Liver (tissue), 9 donors: ENCODE measurements around the gene SYNGR3. TPM values are rescaled to one million over a fixed set of nuclear protein-coding genes. Genes with fewer than 3 reads are reported as not detected.

Source experiments
- DNase-seq: peaks from one replicate; pipeline ENCODE4 v3.0.0-alpha.2; 2017; ENCODE audit warnings: low spot score
- H3K27ac ChIP-seq, 2 donors: one replicate each; pipeline ENCODE4 v1.7.0; 2013; ENCODE audit warnings: inconsistent platforms in 2 of 2, low read length in 2 of 2, control low read depth in 1 of 2, low read depth in 1 of 2, mild to moderate bottlenecking in 1 of 2
- H3K27me3 ChIP-seq, 4 donors: one replicate each; pipeline versions ENCODE4 v1.6.1 to v1.7.0; 2013; ENCODE audit warnings: low read length in 3 of 4, inconsistent platforms in 1 of 4, mild to moderate bottlenecking in 1 of 4, moderate library complexity in 1 of 4; ENCODE audit not compliant: control insufficient read depth in 4 of 4, insufficient read depth in 4 of 4
- H3K36me3 ChIP-seq, 4 donors: one replicate each; pipeline versions ENCODE4 v1.6.1 to v1.7.0; 2013; ENCODE audit warnings: low read length in 3 of 4, mild to moderate bottlenecking in 3 of 4, low read depth in 1 of 4, moderate library complexity in 1 of 4; ENCODE audit not compliant: control insufficient read depth in 4 of 4, insufficient read depth in 3 of 4
- H3K4me1 ChIP-seq, 4 donors: one replicate each; pipeline versions ENCODE4 v1.6.1 to v1.7.0; 2013; ENCODE audit warnings: low read length in 3 of 4, mild to moderate bottlenecking in 3 of 4, moderate library complexity in 1 of 4; ENCODE audit not compliant: control insufficient read depth in 4 of 4, insufficient read depth in 4 of 4
- H3K4me3 ChIP-seq, 3 donors: one replicate each; pipeline versions ENCODE4 v1.6.1 to v1.7.0; 2013; ENCODE audit warnings: low read length in 3 of 3, control low read depth in 1 of 3, low read depth in 1 of 3, mild to moderate bottlenecking in 1 of 3
- H3K9ac ChIP-seq, 2 donors: one replicate each; pipeline ENCODE4 v1.7.0; 2013; ENCODE audit warnings: low read length in 2 of 2, mild to moderate bottlenecking in 2 of 2, moderate library complexity in 2 of 2, control low read depth in 1 of 2, low read depth in 1 of 2
- H3K9me3 ChIP-seq, 4 donors: one replicate each; pipeline versions ENCODE4 v1.6.1 to v1.7.0; 2013; ENCODE audit warnings: low read length in 3 of 4; ENCODE audit not compliant: control insufficient read depth in 4 of 4
- ATF3 ChIP-seq: IDR thresholded peaks from 2 replicates; pipeline ENCODE4 v1.6.1; 2016; ENCODE audit warnings: antibody characterized with exemption
- CTCF ChIP-seq: fragments of 150-350 bp; IDR thresholded peaks from 2 replicates; pipeline ENCODE4 v1.5.1; 2017; ENCODE audit warnings: improper control_type of control experiment, low read depth, low read length; ENCODE audit not compliant: missing input control
- EGR1 ChIP-seq, 2 donors: IDR thresholded peaks; 2 replicates each; pipeline ENCODE4 v1.6.1; 2016 to 2018; ENCODE audit warnings: antibody characterized with exemption in 2 of 2, low read depth in 2 of 2
- FOXA1 ChIP-seq: IDR thresholded peaks from 2 replicates; pipeline ENCODE4 v1.6.1; 2016; ENCODE audit warnings: antibody characterized with exemption
- GABPA ChIP-seq, 2 donors: IDR thresholded peaks in 1 of 2; conservative IDR thresholded peaks in 1 of 2; 2 replicates each; pipeline ENCODE4 v1.6.1; 2016; ENCODE audit warnings: antibody characterized with exemption in 2 of 2, mild to moderate bottlenecking in 1 of 2, moderate library complexity in 1 of 2
- HNF4A ChIP-seq, 2 donors: conservative IDR thresholded peaks; 2 replicates each; pipeline ENCODE4 v1.6.1; 2016; ENCODE audit warnings: antibody characterized with exemption in 2 of 2, mild to moderate bottlenecking in 2 of 2
- HNF4G ChIP-seq: IDR thresholded peaks from 2 replicates; pipeline ENCODE4 v1.6.1; 2016; ENCODE audit warnings: antibody characterized with exemption
- NR2F2 ChIP-seq: IDR thresholded peaks from 2 replicates; pipeline ENCODE4 v1.6.1; 2016; ENCODE audit warnings: antibody characterized with exemption
- RAD21 ChIP-seq, 2 donors: IDR thresholded peaks; 2 replicates each; pipeline ENCODE4 v1.6.1; 2016; ENCODE audit warnings: antibody characterized with exemption in 2 of 2, mild to moderate bottlenecking in 2 of 2
- RXRA ChIP-seq, 2 donors: IDR thresholded peaks; 2 replicates each; pipeline ENCODE4 v1.6.1; 2017 to 2018; ENCODE audit warnings: antibody characterized with exemption in 2 of 2, mild to moderate bottlenecking in 1 of 2
- SP1 ChIP-seq: IDR thresholded peaks from 2 replicates; pipeline ENCODE4 v1.6.1; 2018; ENCODE audit warnings: antibody characterized with exemption, mild to moderate bottlenecking
- YY1 ChIP-seq: IDR thresholded peaks from 2 replicates; pipeline ENCODE4 v1.6.1; 2016; ENCODE audit warnings: antibody characterized with exemption, mild to moderate bottlenecking
- ZBTB33 ChIP-seq: IDR thresholded peaks from 2 replicates; pipeline ENCODE4 v1.6.1; 2016; ENCODE audit warnings: antibody characterized with exemption
- WGBS: extraction: QIAGEN DNeasy Blood & Tissue Kit; methylation state at CpG from one replicate; pipeline ENCODE4 v1.1.7; 2013; 5-methylcytosine and 5-hydroxymethylcytosine counted together
- polyA plus RNA-seq, 2 donors: library from polyadenylated mRNA; stranded (reverse) in 1 of 2; unstranded in 1 of 2; fragments of 200-250 nt in 1 of 2; fragments of >200 nt in 1 of 2; fragmentation: Nextera tagmentation in 1 of 2; extraction: Ambion mirVana in 1 of 2; gene quantifications; one replicate each; pipeline versions ENCODE4 v1.2.1 to v1.2.3, GENCODE V29; 2013 to 2015
- total RNA-seq, 2 donors: library from RNA; depleted of rRNA; stranded (reverse); fragments of >200 nt; gene quantifications; one replicate each; pipeline ENCODE4 v1.2.3, GENCODE V29; 2014
- TF ChIP-seq, protein P1 (sequence below): IDR thresholded peaks from 2 replicates; pipeline ENCODE4 v1.6.1; 2016; ENCODE audit warnings: antibody characterized with exemption, mild to moderate bottlenecking
- donor health status: healthy.
- donor health status: healthy.
- donor health status: healthy.
- donor health status: healthy.
- donor health status: healthy.

Gene SYNGR3
- total and polyA plus RNA-seq, 4 donors, result 0.09 to 0.47 (median 0.17) TPM; not detected in 1

- Histone ChIP-seq H3K27ac (no peak overlapping the region), H3K36me3 (peaks cover 24 to 60% (median 28%) of the 10 kb centered on the region in 4 donors), H3K4me1 (peaks cover 0 to 6% (median 1%) of the 10 kb centered on the region in 4 donors), H3K27me3 (no peaks in the 10 kb centered on the region), H3K9me3 (no peaks in the 10 kb centered on the region), H3K4me3 (no peak overlapping the region), H3K9ac (no peak overlapping the region)
- no peak for TF ChIP-seq CTCF
- no peak for TF ChIP-seq RXRA (IDR thresholded peaks at IDR 0.05)
- TF ChIP-seq GABPA (IDR thresholded peaks at IDR 0.05 in 1 of 2, conservative IDR thresholded peaks at IDR 0.05 in 1 of 2), result no peak
- no peak for TF ChIP-seq HNF4G
- TF ChIP-seq YY1, result no peak
- WGBS, result 89% methylated on average over 26 of the region's 26 CpGs
- DNase-seq, result no peak
Observed at GRCh38 chr16:1997494-1998359, 8.0 kb downstream of the SYNGR3 start.

GRCh38 chr16:1998360-1998835, 8.6 kb downstream of the SYNGR3 start:
- peaks cover 0 to 6% (median 1%) of the 10 kb centered on the region in 4 donors for H3K4me1 ChIP-seq
- no peak overlapping the region for H3K27ac ChIP-seq
- H3K9ac ChIP-seq, result no peak overlapping the region
- H3K36me3 ChIP-seq, result peaks cover 24 to 66% (median 28%) of the 10 kb centered on the region in 4 donors
- WGBS, result 95% methylated on average over 27 of the region's 27 CpGs
- no peak for TF ChIP-seq YY1
- no peak for TF ChIP-seq SP1
- no peak for TF ChIP-seq RAD21 (IDR thresholded peaks at IDR 0.05)
- no peak for TF ChIP-seq FOXA1
- no peaks in the 10 kb centered on the region for H3K27me3 ChIP-seq
- H3K4me3 ChIP-seq, result no peak overlapping the region
- no peak for DNase-seq
- no peaks in the 10 kb centered on the region for H3K9me3 ChIP-seq

GRCh38 chr16:1998852-1999801, 9.4 kb downstream of the SYNGR3 start:
- WGBS, result 96% methylated on average over 39 of the region's 39 CpGs
- no peaks in the 10 kb centered on the region for H3K27me3 ChIP-seq
- no peak for TF ChIP-seq ZBTB33
- TF ChIP-seq RXRA (IDR thresholded peaks at IDR 0.05), result no peak
- no peak for TF ChIP-seq ATF3
- no peak for TF ChIP-seq GABPA (IDR thresholded peaks at IDR 0.05 in 1 of 2, conservative IDR thresholded peaks at IDR 0.05 in 1 of 2)
- TF ChIP-seq HNF4A (conservative IDR thresholded peaks at IDR 0.05), result no peak
- TF ChIP-seq YY1, result no peak
- TF ChIP-seq EGR1 (IDR thresholded peaks at IDR 0.05; ENCODE audit: low read depth in 2 of 2), result no peak
- TF ChIP-seq, protein P1, sequence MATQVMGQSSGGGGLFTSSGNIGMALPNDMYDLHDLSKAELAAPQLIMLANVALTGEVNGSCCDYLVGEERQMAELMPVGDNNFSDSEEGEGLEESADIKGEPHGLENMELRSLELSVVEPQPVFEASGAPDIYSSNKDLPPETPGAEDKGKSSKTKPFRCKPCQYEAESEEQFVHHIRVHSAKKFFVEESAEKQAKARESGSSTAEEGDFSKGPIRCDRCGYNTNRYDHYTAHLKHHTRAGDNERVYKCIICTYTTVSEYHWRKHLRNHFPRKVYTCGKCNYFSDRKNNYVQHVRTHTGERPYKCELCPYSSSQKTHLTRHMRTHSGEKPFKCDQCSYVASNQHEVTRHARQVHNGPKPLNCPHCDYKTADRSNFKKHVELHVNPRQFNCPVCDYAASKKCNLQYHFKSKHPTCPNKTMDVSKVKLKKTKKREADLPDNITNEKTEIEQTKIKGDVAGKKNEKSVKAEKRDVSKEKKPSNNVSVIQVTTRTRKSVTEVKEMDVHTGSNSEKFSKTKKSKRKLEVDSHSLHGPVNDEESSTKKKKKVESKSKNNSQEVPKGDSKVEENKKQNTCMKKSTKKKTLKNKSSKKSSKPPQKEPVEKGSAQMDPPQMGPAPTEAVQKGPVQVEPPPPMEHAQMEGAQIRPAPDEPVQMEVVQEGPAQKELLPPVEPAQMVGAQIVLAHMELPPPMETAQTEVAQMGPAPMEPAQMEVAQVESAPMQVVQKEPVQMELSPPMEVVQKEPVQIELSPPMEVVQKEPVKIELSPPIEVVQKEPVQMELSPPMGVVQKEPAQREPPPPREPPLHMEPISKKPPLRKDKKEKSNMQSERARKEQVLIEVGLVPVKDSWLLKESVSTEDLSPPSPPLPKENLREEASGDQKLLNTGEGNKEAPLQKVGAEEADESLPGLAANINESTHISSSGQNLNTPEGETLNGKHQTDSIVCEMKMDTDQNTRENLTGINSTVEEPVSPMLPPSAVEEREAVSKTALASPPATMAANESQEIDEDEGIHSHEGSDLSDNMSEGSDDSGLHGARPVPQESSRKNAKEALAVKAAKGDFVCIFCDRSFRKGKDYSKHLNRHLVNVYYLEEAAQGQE, result no peak
- no peak for TF ChIP-seq NR2F2

More at GRCh38 chr16:1998852-1999801, 9.4 kb downstream of the SYNGR3 start:
- H3K36me3 ChIP-seq, result peaks cover 24 to 67% (median 28%) of the 10 kb centered on the region in 4 donors
- H3K9me3 ChIP-seq, result no peaks in the 10 kb centered on the region
- H3K9ac ChIP-seq, result no peak overlapping the region
- no peak overlapping the region for H3K4me3 ChIP-seq
- DNase-seq, result no peak
- H3K27ac ChIP-seq, result no peak overlapping the region
- peaks cover 2 to 9% (median 6%) of the 10 kb centered on the region in 4 donors for H3K4me1 ChIP-seq
